AG08396 (cell line): ENCODE data around the gene USP9Y.
"Not testable (repeated sequence)": the region's sequence is repeated elsewhere in the genome, so short reads cannot be mapped to it uniquely, and the experiment has no call there.

Source experiments
- DNase-seq: peaks from one replicate; pipeline ENCODE4 v3.0.0; 2012; ENCODE audit warnings: low spot score, mixed read lengths

The USP9Y gene, protein sequence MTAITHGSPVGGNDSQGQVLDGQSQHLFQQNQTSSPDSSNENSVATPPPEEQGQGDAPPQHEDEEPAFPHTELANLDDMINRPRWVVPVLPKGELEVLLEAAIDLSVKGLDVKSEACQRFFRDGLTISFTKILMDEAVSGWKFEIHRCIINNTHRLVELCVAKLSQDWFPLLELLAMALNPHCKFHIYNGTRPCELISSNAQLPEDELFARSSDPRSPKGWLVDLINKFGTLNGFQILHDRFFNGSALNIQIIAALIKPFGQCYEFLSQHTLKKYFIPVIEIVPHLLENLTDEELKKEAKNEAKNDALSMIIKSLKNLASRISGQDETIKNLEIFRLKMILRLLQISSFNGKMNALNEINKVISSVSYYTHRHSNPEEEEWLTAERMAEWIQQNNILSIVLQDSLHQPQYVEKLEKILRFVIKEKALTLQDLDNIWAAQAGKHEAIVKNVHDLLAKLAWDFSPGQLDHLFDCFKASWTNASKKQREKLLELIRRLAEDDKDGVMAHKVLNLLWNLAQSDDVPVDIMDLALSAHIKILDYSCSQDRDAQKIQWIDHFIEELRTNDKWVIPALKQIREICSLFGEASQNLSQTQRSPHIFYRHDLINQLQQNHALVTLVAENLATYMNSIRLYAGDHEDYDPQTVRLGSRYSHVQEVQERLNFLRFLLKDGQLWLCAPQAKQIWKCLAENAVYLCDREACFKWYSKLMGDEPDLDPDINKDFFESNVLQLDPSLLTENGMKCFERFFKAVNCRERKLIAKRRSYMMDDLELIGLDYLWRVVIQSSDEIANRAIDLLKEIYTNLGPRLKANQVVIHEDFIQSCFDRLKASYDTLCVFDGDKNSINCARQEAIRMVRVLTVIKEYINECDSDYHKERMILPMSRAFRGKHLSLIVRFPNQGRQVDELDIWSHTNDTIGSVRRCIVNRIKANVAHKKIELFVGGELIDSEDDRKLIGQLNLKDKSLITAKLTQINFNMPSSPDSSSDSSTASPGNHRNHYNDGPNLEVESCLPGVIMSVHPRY (N-terminal part only)

DNA sequence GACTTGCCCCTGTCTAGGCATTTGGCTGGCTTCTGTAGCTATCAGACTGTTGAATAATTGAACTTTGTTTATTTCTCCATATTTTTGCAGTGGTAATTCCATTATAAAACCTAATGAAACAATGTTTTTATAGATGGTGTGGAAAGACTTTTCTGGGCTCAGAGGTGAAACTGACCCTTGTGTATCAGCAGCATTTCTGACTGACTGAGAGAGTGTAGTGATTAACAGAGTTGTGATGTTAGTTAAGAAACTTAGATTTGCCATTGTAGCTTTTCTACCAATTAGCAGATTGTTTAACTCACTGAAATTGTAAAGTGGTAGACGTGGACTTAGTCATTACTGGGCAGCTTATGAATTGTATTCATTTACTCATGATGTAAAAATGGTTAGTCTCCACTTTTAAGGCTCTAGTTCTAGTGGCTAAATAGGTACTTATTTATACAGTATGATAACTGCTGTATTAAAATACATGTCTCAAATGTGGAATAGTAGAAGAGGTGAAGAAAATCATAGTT lies at the start of gene USP9Y:
USP9Y (plus strand) TSS at position 51 of the 515 bp plus-strand sequence. CDS start 8,217 bp downstream, outside the sequence.
- DNase-seq, result no peak

DNA sequence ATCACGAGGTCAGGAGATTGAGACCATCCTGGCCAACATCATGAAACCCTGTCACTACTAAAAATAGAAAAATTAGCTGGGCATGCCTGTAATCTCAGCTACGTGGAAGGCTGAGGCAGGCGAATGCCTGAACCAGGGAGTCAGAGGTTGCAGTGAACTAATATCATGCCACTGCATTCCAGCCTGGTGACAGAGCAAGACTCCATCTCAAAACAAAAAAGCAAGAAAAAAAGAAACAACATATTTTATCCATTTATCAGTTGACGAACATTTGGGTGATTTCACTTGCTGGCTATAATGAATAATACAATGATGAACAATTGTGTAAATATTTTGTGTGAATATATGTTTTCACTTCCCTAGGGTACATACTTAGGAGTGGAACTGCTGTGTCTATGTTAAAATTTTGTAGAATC lies 49.4 kb upstream of the USP9Y start:
- no peak for DNase-seq

DNA sequence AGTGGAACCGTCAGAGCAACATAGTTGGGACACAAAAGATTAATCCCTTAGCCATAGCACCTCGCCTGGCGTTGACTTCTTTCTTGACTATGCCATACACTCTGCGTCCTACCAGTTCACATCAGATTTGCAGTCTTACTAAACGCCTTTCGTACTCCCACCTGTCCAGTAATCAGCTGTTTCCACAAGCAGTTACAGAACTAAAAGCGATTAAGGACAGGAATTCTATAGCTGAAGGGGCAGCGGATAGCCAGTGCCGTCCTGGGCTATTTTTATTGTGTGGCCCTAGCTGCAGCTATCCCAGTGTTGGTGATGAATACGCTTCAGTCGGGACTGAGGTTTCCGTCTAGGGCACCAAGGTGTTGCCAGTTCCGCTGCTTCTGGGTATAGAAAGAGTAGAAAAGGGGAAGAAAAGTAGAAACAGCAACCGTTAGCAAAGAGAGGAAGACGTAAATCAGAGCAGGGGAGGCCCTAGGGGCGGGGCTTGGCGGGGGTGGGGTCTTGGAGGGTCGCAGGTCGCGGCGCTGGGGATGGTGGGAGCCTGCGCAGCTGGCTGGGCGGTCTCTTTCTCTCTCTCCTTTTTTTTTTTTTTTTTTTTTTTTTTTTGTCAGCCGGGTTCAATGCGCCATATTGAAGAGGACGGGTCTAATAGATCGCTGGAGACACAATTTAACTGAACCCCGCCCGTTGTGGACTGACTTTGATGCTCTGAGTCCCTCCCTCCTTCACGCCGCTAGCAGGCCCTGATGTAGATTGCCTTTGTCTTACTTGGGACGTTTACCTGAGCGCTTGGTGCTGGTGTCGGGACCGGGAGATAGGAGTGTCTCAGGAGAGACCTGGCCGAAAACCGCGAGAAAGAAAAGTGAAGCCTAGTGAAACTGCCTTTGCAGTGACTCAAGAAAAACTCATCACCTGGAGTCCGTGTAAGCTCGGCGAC lies 39.0 kb upstream of the USP9Y start:
- no peak for DNase-seq

DNA sequence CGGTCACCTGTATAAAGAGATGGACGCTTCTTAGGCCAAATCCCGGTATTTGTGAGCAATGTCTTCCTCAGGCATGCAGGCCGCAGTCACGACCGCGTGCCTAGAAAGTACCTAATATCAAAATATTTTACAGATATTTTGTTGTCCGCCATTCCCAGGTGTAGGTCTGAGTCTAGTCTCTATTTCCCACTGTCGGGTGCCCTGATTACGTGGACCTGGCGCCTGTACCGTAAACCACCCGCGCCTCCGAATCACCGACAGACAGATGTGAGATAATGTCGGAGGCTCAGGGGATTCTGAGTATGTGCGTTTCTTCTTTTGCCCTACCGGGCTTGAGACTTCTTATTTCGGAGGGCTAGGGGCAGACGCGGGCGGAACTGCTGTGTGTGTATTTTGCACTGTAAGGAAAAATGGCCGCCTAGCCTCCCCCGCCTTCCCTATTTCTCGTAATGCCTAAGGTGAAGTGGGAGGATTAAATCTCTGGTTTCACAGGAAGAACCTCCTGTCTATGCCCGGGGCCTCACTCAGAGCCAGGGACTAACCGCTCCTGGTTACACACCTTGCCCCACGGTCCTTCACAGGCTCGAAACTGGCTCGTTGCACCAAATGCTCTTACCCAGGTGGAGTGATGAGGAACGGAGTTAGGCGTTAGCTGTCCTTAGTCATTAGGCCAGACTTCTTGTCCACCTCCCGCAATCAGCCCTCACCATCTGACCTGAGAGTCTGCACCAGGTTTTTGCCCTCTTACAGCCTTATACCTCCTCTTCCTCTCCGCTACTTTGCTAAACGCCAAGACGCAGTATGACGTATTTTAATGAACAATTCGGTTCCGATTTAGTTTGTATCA lies 38.1 kb upstream of the USP9Y start:
- DNase-seq, result no peak

DNA sequence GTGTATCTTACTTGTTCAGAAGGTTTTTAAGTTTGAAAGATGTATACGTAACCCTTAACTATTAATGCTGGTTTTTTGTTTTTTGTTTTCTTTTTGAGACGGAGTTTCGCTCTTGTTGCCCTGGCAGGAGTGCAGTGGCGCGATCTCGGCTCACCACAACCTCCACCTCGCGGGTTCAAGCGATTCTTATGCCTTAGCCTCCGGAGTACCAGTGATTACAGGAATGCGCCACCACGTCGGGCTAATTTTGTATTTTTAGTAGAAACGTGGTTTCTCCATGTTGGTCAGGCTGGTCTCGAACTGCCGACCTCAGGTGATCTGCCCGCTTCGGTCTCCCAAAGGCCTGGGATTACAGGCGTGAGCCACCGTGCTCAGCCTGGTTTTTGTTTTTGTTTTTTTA lies 37.2 kb upstream of the USP9Y start:
- DNase-seq, result not testable (repeated sequence)

DNA sequence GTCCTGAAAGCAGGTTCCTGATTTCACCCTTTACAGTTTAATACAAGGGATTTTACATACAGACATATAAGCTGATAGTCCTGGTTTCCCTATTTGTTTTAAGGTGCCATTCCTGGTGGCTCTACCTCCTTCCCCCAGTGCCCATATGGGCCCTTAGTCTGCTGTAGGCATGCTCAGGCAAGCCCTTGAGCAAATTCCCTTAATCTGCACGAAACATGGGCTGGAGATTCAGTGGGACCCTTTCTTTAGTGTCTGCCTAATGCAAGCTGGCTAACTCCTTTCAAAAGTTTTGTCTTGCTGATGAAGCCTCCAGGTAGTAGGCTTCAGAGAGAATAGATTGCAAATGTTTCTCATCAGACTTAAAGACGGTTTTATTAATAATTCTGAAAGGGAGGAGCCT lies 22.9 kb upstream of the USP9Y start:
- DNase-seq, result no peak

DNA sequence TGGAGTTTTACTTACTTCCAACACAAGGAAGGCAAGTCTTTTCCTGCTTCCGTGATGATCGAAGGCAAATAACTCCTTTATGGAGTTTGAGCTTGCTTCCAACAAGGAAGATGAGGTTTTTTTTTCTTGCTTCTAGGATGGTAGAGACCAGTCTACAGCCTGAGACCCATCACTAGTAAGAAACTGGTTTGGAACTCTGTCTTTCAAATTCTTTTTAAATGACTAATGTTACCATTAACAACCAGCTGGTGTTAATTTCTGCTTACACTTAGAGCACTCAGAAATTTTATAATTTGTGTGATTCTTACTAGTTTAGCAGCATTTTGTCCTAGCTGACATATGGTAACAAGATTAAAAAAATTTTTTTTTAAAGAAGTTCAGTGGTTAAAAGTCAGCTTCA lies 19.5 kb upstream of the USP9Y start:
- no peak for DNase-seq

DNA sequence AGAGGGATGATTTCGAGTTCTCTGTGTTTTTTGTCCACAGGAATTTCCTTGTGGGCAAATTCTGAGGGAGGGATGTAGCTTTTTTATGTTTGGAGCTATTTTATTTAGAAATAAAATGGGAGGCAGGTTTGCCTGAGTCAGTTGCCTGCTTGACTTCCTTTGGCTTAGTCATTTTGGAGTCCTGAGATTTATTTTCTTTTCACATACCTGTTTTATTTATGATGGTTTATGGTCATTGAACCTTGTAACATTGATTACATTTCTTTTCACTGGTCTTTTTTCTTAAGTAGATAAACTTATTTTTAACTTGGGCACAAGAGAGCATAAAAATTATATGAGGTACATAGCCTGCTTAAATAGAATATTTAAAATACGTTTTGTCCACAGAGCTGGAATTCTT lies 12.7 kb upstream of the USP9Y start:
- DNase-seq, result no peak

DNA sequence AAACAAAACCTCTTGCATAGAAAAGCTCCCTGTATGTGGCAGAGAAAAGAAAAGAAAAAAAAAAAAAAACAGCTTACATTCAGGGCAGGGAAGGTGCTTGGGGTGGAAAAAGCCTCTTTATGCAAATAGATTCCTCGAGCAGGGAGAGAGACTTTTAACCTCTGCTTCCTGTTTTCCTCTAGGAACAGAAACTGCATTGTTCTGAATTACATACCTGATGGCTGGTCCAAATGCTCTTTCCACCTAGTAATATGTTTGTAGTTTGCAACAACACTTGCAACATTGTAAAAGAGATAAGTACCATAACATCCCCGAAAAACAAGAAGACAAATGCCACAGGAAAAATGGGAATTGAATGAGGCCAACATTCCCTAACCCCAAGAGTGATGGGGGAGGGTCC lies 944 bp upstream of the USP9Y start:
- no peak for DNase-seq

DNA sequence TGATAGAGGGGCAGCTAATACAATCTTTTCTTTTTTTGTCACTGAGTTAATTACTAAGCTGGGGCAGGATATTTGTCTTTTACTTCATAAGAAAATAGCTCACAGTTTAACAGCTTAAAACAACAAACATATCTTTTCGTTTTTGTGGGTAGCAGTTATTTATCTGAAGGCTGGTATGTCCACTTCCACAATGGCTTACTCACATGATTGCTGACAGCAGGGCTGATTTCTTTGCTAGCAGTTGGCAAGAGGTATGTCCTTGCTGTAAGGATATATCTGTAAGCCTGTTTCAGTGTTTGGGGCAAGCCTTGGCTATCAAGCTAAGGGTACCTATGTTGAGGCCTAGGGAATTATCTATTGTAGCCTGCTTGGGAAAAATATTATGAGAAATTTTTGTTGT lies 1.1 kb downstream of the USP9Y start:
- DNase-seq, result no peak

DNA sequence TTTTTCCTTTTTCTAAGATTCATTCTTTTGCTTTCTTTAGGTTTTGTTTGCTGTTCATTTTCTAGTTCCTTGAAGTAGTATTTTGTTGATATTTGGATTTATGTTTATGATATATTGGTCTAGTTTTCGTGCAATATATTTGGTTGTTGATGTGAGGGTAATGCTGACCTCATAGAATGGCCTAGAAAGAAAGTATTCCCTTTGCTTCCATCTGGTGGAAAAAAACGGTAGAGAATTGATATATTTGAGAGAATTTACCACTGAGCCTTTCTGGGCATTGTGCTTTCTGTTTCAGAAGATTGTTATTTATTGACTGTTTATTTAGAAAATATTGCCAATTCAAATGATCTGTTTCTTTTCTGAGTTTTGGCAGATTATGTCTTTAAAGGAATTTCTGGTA lies 9.4 kb downstream of the USP9Y start:
- no peak for DNase-seq

DNA sequence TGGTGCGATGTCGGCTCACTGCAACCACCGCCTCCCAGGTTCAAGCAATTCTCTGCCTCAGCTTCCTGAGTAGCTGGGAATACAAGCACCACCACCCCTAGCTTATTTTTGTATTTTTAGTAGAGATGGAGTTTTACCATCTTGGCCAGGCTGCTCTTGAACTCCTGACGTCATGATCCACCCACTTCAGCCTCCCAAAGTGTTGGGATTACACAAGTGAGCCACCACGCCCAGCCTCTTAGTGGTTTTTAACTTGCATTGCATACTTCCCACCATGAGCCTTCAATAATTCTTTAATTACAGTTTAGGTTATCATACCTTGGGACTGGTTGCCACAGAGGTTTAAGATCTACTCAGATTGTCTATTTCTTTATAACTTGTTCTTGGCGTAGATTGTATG lies 14.3 kb downstream of the USP9Y start:
- DNase-seq, result no peak

DNA sequence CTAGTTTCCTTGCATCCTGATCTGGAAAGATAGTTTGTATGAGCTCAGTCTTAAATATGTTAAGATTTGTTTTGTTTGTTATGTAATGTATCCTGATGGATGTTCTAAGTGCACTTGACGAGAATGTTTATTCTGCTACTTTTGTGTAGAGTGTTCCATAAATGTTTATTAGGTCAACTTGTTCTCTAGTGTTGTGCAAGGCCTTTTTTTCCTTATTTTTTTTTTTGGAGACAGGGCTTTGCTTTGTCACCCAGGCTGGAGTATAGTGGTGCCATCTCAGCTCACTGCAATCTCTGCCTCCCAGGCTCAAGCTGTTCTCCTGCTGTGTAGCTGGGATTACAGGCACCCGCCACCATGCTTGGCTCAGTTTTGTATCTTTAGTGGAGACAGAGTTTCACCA lies 28.7 kb downstream of the USP9Y start:
- no peak for DNase-seq

DNA sequence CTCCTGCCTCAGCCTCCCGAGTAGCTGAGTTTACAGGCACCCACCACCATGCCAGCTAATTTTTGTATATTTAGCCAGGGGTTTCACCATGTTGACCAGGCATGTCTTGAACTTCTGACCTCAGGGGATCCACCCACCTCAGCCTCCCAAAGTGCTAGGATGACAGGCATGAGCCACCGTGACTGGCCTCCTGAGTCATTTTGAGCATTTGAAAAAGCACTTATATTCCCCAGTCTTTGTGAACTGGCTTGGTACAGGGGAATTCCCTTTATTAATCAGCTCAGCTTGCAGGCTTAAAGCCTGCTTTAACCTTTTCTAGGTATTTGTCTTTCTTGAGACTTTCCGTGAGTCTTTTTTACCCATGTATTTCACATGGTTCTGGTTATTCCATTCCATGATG lies 32.6 kb downstream of the USP9Y start:
- no peak for DNase-seq

DNA sequence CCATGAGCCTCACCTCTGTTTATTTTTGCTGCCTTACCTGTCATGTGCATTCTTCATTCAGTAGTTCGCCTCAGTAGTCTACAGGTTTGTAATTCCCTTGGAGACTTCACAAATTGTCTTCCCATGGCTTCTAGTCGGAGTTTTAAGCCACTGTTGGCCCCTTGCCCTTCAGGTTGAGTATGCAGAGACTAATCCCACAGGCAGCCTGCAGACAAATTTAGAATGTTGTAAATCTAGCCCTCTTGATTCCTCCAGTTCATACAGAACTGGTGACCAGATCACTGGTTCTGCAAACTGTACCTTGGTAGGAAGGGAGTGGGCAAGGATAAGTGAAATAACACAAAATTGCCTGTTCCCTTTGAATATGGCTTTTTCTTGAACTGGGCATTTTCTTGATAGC lies 33.0 kb downstream of the USP9Y start:
- DNase-seq, result no peak

DNA sequence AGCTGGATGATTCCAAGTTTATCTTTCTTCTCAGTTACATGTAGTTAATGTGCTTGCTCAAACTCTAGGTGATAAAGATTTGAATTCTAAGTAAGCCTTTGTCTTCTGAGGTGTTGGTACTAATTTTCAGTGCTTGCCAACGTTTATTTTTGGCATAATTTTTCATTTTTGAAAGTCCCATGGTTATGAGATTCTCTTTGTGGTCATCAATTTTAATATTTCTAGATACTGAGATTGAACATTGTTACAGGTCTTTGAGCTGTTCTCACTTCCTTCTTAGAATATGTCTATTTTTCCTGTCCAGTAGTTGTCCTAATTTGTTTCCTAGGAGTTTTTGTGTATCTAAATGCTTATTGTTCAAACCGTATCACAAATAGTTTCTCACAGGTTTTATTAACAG lies 40.4 kb downstream of the USP9Y start:
- no peak for DNase-seq

DNA sequence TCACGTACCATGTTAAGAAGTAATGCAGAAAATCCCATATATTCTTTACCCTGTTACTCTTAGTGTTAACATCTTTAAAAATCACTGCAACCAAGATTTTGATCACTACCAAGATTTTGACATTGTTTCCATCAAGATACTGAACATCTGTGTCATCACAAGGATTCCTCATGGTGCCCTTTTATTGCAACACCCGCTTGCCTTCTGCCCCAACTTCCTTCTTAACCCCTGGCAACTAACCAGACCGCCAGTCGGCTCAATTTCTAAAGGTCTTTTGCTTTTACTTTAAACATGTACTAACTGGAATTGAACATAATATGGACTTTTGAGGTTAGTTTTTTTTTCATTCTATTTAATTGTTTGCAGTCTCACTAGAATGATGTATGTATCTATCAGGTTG lies 41.7 kb downstream of the USP9Y start:
- DNase-seq, result no peak

DNA sequence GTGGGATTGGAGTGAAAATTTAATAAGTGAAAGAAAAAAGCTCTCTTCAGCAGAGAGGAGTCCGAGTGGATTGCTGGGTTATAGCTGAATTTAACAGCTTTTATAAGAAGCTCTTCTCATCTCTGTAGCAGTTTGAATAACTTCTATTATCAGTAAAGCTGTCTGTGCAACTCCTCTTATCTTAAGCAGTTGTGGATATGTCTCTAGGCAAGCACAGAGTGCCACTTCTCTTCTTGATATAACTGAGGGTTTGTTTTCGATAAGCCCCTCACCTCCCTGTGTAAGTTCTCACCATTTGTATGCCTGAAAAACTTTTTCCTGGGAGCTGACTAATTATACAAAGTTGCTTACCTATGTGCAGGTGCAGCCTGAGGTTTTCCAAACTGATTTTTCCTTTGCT lies 43.1 kb downstream of the USP9Y start:
- no peak for DNase-seq

DNA sequence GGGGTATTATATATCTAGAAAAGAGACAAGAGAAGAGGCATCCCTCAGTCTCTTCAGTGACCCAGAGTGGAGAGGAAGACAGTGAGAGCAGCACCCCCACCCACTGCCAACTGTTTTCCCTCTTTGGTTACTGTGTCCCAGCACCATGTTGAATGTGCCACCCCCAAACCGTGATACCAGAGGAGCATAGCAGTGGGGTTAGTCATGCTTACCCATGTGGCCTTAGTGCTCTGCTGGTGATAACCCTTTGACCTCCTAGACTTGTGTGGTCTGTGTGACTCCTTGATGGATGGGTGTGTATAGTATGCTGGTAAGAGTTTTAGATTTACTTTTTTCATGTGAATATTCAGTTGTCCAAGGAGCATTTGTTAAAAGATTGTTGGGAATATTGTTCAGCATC lies 48.3 kb downstream of the USP9Y start:
- DNase-seq, result no peak

DNA sequence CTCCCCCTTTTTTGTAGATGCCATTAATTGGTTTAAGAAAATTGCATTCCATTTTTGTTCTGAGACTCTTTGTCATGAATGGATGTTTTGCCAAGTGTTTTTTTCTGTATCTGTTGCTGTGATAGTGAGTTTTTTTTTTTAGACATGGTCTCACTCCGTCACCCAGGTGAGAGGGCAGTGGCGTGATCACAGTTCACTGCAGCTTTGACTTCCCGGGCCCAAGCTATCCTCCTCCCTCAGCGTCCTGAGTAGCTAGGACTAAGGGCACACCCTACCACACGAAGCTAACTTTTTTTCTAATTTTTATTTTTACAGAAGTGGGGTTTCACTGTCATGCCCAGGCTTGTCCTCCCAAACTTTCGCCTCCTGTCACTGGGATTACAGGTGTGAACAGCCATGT lies 51.8 kb downstream of the USP9Y start:
- no peak for DNase-seq

DNA sequence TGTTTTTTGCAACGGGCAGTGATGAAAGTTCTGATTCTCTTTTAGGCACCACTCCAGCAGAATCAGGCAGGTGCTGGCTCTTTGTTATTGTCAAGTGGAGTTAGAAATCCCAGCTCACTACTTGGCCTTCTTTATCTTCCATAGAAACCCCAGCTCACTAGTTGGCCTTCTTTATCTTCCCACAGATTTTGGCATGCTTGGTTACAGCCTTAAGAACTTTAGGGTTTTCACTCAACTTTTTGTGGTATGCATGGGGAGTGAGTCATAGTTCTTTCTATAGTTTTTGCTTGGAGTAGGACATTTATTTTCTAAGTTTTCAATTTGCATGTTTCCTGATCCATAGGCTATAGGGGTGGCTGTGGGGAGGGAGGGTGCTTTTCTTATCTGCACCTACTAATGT lies 55.0 kb downstream of the USP9Y start:
- no peak for DNase-seq
